OCI-LY3 (cell line): Measurements from ENCODE around the gene NR2C2.

Experiments
- H2AFZ ChIP-seq: fragments of 200-600, 300-600 bp; shearing (Covaris generic); 2 replicates; pipeline ENCODE4 v1.6.0; 2014; ENCODE audit warnings: antibody characterized with exemption, low read depth, low read length
- H3K27ac ChIP-seq: fragments of 200-600, 300-600 bp; sonication (generic); 2 replicates; pipeline ENCODE4 v1.5.1; 2014; ENCODE audit warnings: mild to moderate bottlenecking, low read length, moderate library complexity, mixed read lengths
- H3K27me3 ChIP-seq: fragments of 200-600, 300-600 bp; sonication (generic); 2 replicates; pipeline ENCODE4 v1.6.1; 2014; ENCODE audit warnings: low read depth, low read length, mixed read lengths
- H3K36me3 ChIP-seq: fragments of 200-600, 300-600 bp; sonication (generic); replicated peaks from 2 replicates; pipeline ENCODE3; 2014; ENCODE audit warnings: low read depth, low read length, mixed read lengths
- H3K4me1 ChIP-seq: fragments of 300-600, 200-600 bp; sonication (generic); 2 replicates; pipeline ENCODE4 v1.6.1; 2014; ENCODE audit warnings: low read length, mixed read lengths
- H3K4me2 ChIP-seq: fragments of 200-600, 300-600 bp; sonication (generic); 2 replicates; pipeline ENCODE4 v1.6.1; 2014; ENCODE audit warnings: low read length, mixed read lengths
- H3K4me3 ChIP-seq: fragments of 300-600, 200-600 bp; sonication (generic); 2 replicates; pipeline ENCODE4 v1.5.1; 2014; ENCODE audit warnings: antibody characterized with exemption, mild to moderate bottlenecking, low read length, moderate library complexity
- H3K79me2 ChIP-seq: fragments of 300-600, 200-600 bp; shearing (Covaris generic); 2 replicates; pipeline ENCODE4 v1.6.1; 2014; ENCODE audit warnings: mild to moderate bottlenecking, low read length, mixed read lengths
- H3K9ac ChIP-seq: fragments of 300-600, 200-600 bp; shearing (Covaris generic); 2 replicates; pipeline ENCODE4 v1.6.0; 2014; ENCODE audit warnings: mild to moderate bottlenecking, low read length, moderate library complexity
- H3K9me3 ChIP-seq: fragments of 200-600, 300-600 bp; shearing (Covaris generic); 2 replicates; pipeline ENCODE4 v1.6.1; 2014; ENCODE audit warnings: low read length, mixed read lengths; ENCODE audit not compliant: insufficient read depth
- H4K20me1 ChIP-seq: fragments of 200-600, 300-600 bp; sonication (generic); 2 replicates; pipeline ENCODE4 v1.6.1; 2016; ENCODE audit warnings: low read length, mixed read lengths; ENCODE audit not compliant: insufficient read depth
- EZH2phosphoT487 ChIP-seq: fragments of 200-600 bp; shearing (Covaris generic); IDR thresholded peaks from 2 replicates; pipeline ENCODE4 v1.6.1; 2018; ENCODE audit warnings: antibody characterized with exemption, mixed run types, low read depth
- TF ChIP-seq, protein P1 (sequence below): fragments of 200-600, 300-600 bp; sonication (generic); IDR thresholded peaks from 2 replicates; pipeline ENCODE4 v1.5.1; 2014; ENCODE audit warnings: antibody characterized with exemption, low read length, low read depth

NR2C2 gene

DNA sequence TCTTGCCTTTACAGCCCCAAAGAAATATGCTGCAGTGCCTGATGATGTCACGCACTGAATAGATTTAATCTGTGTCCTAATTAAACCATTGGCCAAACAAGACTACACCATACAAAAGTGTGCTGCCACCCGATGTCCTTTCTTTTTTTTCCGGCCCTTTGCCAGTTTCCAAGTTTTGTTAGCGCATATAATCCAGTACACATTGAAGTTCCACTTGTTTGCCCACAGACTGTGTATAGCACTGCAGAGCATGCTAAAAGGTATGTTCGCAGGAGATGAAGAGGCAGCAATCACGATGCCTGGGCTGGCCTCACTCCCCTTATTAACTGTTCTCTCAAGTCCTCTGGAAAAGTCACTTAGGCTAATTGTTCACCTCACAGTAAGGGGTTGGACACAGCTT, 90.9 kb downstream of the NR2C2 start:
- Histone ChIP-seq H2AFZ (no peak overlapping the region), H3K27ac (no peak overlapping the region), H3K9me3 (no peaks in the 10 kb centered on the region), H3K4me3 (no peak overlapping the region), H3K9ac (no peak overlapping the region), H3K79me2 (no peaks in the 10 kb centered on the region), H4K20me1 (no peaks in the 10 kb centered on the region), H3K36me3 (peaks cover 67% of the 10 kb centered on the region), H3K27me3 (no peaks in the 10 kb centered on the region), H3K4me2 (no peak overlapping the region), H3K4me1 (no peaks in the 10 kb centered on the region)
- TF ChIP-seq EZH2phosphoT487, result no peak
- TF ChIP-seq, protein P1, sequence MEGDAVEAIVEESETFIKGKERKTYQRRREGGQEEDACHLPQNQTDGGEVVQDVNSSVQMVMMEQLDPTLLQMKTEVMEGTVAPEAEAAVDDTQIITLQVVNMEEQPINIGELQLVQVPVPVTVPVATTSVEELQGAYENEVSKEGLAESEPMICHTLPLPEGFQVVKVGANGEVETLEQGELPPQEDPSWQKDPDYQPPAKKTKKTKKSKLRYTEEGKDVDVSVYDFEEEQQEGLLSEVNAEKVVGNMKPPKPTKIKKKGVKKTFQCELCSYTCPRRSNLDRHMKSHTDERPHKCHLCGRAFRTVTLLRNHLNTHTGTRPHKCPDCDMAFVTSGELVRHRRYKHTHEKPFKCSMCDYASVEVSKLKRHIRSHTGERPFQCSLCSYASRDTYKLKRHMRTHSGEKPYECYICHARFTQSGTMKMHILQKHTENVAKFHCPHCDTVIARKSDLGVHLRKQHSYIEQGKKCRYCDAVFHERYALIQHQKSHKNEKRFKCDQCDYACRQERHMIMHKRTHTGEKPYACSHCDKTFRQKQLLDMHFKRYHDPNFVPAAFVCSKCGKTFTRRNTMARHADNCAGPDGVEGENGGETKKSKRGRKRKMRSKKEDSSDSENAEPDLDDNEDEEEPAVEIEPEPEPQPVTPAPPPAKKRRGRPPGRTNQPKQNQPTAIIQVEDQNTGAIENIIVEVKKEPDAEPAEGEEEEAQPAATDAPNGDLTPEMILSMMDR, result no peak

DNA sequence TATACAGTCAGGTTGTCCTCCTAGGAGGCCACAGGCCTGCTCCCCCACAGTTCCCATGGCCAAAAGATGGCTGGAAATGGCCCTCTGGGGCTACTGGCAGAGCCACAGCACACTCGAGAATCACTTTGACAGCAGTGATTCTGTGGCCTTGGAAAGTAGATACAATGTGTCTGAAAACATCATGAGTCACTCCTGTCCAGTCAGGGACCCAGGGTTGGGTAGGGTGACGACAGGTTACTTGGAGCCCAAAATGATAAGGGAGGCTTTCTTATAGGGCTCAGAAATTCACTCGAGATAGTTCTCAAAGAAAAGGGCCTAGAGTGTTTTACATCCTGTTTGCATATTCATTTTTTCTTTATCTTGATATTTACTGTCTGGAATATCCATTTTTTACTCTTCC, 93.5 kb downstream of the NR2C2 start:
- H2AFZ ChIP-seq, result no peak overlapping the region
- no peaks in the 10 kb centered on the region for H3K4me1 ChIP-seq
- H3K4me2 ChIP-seq, result no peak overlapping the region
- H3K27me3 ChIP-seq, result no peaks in the 10 kb centered on the region
- H3K4me3 ChIP-seq, result no peak overlapping the region
- no peaks in the 10 kb centered on the region for H3K79me2 ChIP-seq
- peaks cover 74% of the 10 kb centered on the region for H3K36me3 ChIP-seq
- no peaks in the 10 kb centered on the region for H3K9me3 ChIP-seq
- H3K9ac ChIP-seq, result no peak overlapping the region
- TF ChIP-seq EZH2phosphoT487, result no peak
- TF ChIP-seq, protein P1, result no peak
- no peak overlapping the region for H3K27ac ChIP-seq
- 0 out of 2 replicates have a peak, but pooled peaks cover 3% of the 10 kb centered on the region for H4K20me1 ChIP-seq

DNA sequence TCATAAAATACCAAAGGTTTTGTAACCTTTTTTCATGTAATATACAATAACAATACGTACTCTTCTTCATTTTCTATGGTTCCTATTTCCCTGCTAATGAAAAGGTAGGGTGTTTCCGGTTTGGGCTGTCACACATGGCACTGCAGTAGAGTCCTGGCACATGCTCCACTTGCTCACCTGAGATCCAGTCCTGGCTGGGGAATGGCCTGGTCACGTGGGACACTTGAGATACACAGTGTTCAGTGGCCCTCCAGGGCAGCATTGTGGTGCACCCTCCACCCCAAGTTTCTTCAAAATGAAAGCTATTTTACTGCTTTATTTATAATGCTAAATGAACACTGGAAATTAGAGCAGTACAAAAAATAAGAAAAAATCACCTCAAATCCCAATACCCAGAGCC, 94.6 kb downstream of the NR2C2 start:
- Histone ChIP-seq H2AFZ (no peak overlapping the region), H3K9me3 (no peaks in the 10 kb centered on the region), H3K27me3 (no peaks in the 10 kb centered on the region), H3K4me2 (no peak overlapping the region), H3K4me1 (no peaks in the 10 kb centered on the region), H4K20me1 (0 out of 2 replicates have a peak, but pooled peaks cover 3% of the 10 kb centered on the region), H3K9ac (no peak overlapping the region), H3K27ac (no peak overlapping the region), H3K36me3 (peaks cover 84% of the 10 kb centered on the region), H3K79me2 (no peaks in the 10 kb centered on the region), H3K4me3 (no peak overlapping the region)
- no peak for TF ChIP-seq EZH2phosphoT487
- TF ChIP-seq, protein P1, result no peak

DNA sequence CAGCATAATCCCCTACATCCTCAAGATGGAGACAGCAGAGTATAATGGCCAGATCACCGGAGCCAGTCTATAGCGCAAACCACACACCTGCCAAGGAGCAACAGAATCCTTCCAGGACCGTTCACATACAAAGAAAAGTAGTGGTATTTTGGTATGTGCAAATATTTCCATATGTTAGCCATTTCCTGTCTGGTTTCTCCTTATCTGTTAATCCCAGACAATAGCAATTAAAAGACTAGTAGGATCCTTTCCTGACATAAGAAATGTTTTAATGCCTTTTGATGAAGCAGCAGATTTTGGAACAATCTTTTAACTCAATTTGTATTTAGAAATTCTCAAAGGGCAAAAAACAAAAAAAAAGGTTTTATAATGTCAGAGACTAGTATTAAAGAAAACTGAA, 95.6 kb downstream of the NR2C2 start:
- Histone ChIP-seq H3K27me3 (no peaks in the 10 kb centered on the region), H3K9me3 (no peaks in the 10 kb centered on the region), H3K36me3 (peaks cover 87% of the 10 kb centered on the region), H3K79me2 (no peaks in the 10 kb centered on the region), H3K4me2 (no peak overlapping the region), H3K9ac (no peak overlapping the region), H3K4me1 (no peaks in the 10 kb centered on the region), H3K4me3 (no peak overlapping the region), H2AFZ (no peak overlapping the region), H3K27ac (no peak overlapping the region), H4K20me1 (0 out of 2 replicates have a peak, but pooled peaks cover 3% of the 10 kb centered on the region)
- TF ChIP-seq, protein P1, result no peak
- no peak for TF ChIP-seq EZH2phosphoT487
